Measurements from ENCODE around the gene NAV1. TPM values are rescaled to one million over a fixed set of nuclear protein-coding genes. Genes with fewer than 3 reads are reported as not detected.

Gene NAV1
- total RNA-seq, 1 experiment from 2014 or later: 51.0 TPM

DNA sequence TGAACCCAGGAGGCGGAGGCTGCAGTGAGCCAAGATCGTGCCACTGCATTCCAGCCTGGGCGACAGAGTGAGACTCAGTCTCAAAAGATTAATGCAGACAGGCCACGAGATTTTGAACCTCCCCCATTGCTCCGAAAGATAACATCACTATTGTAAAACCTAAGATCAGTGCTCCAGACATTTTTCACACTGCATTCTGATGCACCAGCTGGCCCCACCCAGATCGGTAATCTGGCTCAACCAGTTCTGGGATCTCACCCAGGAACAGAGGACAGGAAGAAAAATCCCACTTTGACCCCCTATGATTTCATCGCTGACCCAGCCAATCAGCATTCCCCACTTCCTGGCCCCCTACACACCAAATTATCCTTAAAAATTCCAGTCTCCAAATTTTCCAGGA is 21.3 kb upstream of the NAV1 start (continued):
- TF ChIP-seq, protein P1, sequence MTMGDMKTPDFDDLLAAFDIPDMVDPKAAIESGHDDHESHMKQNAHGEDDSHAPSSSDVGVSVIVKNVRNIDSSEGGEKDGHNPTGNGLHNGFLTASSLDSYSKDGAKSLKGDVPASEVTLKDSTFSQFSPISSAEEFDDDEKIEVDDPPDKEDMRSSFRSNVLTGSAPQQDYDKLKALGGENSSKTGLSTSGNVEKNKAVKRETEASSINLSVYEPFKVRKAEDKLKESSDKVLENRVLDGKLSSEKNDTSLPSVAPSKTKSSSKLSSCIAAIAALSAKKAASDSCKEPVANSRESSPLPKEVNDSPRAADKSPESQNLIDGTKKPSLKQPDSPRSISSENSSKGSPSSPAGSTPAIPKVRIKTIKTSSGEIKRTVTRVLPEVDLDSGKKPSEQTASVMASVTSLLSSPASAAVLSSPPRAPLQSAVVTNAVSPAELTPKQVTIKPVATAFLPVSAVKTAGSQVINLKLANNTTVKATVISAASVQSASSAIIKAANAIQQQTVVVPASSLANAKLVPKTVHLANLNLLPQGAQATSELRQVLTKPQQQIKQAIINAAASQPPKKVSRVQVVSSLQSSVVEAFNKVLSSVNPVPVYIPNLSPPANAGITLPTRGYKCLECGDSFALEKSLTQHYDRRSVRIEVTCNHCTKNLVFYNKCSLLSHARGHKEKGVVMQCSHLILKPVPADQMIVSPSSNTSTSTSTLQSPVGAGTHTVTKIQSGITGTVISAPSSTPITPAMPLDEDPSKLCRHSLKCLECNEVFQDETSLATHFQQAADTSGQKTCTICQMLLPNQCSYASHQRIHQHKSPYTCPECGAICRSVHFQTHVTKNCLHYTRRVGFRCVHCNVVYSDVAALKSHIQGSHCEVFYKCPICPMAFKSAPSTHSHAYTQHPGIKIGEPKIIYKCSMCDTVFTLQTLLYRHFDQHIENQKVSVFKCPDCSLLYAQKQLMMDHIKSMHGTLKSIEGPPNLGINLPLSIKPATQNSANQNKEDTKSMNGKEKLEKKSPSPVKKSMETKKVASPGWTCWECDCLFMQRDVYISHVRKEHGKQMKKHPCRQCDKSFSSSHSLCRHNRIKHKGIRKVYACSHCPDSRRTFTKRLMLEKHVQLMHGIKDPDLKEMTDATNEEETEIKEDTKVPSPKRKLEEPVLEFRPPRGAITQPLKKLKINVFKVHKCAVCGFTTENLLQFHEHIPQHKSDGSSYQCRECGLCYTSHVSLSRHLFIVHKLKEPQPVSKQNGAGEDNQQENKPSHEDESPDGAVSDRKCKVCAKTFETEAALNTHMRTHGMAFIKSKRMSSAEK (CRISPR knock-in tag; IDR thresholded peaks at IDR 0.05; ENCODE audit: borderline replicate concordance): no peak
- TF ChIP-seq, protein P2, sequence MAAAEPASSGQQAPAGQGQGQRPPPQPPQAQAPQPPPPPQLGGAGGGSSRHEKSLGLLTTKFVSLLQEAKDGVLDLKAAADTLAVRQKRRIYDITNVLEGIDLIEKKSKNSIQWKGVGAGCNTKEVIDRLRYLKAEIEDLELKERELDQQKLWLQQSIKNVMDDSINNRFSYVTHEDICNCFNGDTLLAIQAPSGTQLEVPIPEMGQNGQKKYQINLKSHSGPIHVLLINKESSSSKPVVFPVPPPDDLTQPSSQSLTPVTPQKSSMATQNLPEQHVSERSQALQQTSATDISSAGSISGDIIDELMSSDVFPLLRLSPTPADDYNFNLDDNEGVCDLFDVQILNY (CRISPR knock-in tag; IDR thresholded peaks at IDR 0.05): no peak
- TF ChIP-seq, protein P3, sequence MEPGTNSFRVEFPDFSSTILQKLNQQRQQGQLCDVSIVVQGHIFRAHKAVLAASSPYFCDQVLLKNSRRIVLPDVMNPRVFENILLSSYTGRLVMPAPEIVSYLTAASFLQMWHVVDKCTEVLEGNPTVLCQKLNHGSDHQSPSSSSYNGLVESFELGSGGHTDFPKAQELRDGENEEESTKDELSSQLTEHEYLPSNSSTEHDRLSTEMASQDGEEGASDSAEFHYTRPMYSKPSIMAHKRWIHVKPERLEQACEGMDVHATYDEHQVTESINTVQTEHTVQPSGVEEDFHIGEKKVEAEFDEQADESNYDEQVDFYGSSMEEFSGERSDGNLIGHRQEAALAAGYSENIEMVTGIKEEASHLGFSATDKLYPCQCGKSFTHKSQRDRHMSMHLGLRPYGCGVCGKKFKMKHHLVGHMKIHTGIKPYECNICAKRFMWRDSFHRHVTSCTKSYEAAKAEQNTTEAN (CRISPR knock-in tag; IDR thresholded peaks at IDR 0.05): no peak
- TF ChIP-seq, protein P4, sequence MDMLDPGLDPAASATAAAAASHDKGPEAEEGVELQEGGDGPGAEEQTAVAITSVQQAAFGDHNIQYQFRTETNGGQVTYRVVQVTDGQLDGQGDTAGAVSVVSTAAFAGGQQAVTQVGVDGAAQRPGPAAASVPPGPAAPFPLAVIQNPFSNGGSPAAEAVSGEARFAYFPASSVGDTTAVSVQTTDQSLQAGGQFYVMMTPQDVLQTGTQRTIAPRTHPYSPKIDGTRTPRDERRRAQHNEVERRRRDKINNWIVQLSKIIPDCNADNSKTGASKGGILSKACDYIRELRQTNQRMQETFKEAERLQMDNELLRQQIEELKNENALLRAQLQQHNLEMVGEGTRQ (CRISPR knock-in tag; IDR thresholded peaks at IDR 0.05): no peak
- TF ChIP-seq, protein P5, sequence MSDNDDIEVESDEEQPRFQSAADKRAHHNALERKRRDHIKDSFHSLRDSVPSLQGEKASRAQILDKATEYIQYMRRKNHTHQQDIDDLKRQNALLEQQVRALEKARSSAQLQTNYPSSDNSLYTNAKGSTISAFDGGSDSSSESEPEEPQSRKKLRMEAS (CRISPR knock-in tag; IDR thresholded peaks at IDR 0.05): no peak
- no peak for TF ChIP-seq MYBL2 (CRISPR knock-in tag; IDR thresholded peaks at IDR 0.05)
- no peak for TF ChIP-seq GRHL2 (CRISPR knock-in tag; IDR thresholded peaks at IDR 0.05; ENCODE audit: insufficient replicate concordance, severe bottlenecking)
- TF ChIP-seq FOXJ3 (CRISPR knock-in tag; IDR thresholded peaks at IDR 0.05; ENCODE audit: borderline replicate concordance): no peak
- no peak for TF ChIP-seq ATF1 (CRISPR knock-in tag; IDR thresholded peaks at IDR 0.05)
- no peak for TF ChIP-seq SMAD3 (CRISPR knock-in tag; IDR thresholded peaks at IDR 0.05; ENCODE audit: borderline replicate concordance)
- TF ChIP-seq, protein P6, sequence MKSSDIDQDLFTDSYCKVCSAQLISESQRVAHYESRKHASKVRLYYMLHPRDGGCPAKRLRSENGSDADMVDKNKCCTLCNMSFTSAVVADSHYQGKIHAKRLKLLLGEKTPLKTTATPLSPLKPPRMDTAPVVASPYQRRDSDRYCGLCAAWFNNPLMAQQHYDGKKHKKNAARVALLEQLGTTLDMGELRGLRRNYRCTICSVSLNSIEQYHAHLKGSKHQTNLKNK (CRISPR knock-in tag; IDR thresholded peaks at IDR 0.05): no peak
- no peak for TF ChIP-seq IRF2 (CRISPR knock-in tag; IDR thresholded peaks at IDR 0.05; ENCODE audit: borderline replicate concordance, low read depth)
- TF ChIP-seq, protein P7, sequence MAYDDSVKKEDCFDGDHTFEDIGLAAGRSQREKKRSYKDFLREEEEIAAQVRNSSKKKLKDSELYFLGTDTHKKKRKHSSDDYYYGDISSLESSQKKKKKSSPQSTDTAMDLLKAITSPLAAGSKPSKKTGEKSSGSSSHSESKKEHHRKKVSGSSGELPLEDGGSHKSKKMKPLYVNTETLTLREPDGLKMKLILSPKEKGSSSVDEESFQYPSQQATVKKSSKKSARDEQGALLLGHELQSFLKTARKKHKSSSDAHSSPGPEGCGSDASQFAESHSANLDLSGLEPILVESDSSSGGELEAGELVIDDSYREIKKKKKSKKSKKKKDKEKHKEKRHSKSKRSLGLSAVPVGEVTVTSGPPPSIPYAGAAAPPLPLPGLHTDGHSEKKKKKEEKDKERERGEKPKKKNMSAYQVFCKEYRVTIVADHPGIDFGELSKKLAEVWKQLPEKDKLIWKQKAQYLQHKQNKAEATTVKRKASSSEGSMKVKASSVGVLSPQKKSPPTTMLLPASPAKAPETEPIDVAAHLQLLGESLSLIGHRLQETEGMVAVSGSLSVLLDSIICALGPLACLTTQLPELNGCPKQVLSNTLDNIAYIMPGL (CRISPR knock-in tag; IDR thresholded peaks at IDR 0.05): no peak
- TF ChIP-seq ELF4 (CRISPR knock-in tag; IDR thresholded peaks at IDR 0.05; ENCODE audit: low read depth): no peak

DNA sequence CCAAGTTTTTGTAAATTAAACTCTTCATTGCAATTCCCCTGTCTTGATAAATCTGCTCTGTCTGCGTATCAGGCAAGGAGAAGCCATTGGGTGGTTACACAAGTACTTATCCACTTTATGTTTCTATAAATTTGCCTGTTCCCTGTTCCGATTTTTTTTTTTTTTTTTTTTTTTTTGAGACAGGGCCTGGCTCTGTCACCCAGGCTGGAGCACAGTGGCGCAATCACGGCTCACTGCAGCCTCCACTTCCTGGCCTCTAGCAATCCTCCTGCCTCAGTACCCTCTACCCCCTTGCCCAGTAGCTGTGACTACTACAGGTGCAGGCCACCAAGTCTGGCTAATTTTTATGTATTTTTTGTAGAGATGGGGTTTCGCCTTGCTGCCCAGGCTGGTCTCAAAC is 20.9 kb upstream of the NAV1 start:
- CTCF ChIA-PET: interaction anchor here (3.8 kb wide), 1 partner anchor 13 kb away, joined by 13 read pairs; no protein-coding TSS in a partner anchor
- peaks cover 15% of the 10 kb centered on the region for H3K4me1 Mint-ChIP-seq
- H3K4me3 Mint-ChIP-seq: no peak overlapping the region
- no peak overlapping the region for H3K27ac Mint-ChIP-seq
- no peak for ATAC-seq
- TF ChIP-seq CREM (CRISPR knock-in tag; IDR thresholded peaks at IDR 0.05) (no peak), ZNF121 (CRISPR knock-in tag; IDR thresholded peaks at IDR 0.05) (no peak), GRHL2 (CRISPR knock-in tag; IDR thresholded peaks at IDR 0.05; ENCODE audit: insufficient replicate concordance, severe bottlenecking) (no peak), SMAD3 (CRISPR knock-in tag; IDR thresholded peaks at IDR 0.05; ENCODE audit: borderline replicate concordance) (no peak), ZBTB21 (CRISPR knock-in tag; IDR thresholded peaks at IDR 0.05; ENCODE audit: borderline replicate concordance) (no peak), NR1H2 (CRISPR knock-in tag; IDR thresholded peaks at IDR 0.05) (no peak)
- TF ChIP-seq, protein P8, sequence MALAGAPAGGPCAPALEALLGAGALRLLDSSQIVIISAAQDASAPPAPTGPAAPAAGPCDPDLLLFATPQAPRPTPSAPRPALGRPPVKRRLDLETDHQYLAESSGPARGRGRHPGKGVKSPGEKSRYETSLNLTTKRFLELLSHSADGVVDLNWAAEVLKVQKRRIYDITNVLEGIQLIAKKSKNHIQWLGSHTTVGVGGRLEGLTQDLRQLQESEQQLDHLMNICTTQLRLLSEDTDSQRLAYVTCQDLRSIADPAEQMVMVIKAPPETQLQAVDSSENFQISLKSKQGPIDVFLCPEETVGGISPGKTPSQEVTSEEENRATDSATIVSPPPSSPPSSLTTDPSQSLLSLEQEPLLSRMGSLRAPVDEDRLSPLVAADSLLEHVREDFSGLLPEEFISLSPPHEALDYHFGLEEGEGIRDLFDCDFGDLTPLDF (CRISPR knock-in tag; IDR thresholded peaks at IDR 0.05): no peak
- TF ChIP-seq, protein P9, sequence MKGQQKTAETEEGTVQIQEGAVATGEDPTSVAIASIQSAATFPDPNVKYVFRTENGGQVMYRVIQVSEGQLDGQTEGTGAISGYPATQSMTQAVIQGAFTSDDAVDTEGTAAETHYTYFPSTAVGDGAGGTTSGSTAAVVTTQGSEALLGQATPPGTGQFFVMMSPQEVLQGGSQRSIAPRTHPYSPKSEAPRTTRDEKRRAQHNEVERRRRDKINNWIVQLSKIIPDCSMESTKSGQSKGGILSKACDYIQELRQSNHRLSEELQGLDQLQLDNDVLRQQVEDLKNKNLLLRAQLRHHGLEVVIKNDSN (CRISPR knock-in tag; IDR thresholded peaks at IDR 0.05): no peak
- TF ChIP-seq, protein P10, sequence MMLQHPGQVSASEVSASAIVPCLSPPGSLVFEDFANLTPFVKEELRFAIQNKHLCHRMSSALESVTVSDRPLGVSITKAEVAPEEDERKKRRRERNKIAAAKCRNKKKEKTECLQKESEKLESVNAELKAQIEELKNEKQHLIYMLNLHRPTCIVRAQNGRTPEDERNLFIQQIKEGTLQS (CRISPR knock-in tag; conservative IDR thresholded peaks at IDR 0.05): no peak
- no peaks in the 10 kb centered on the region for H3K9me3 Mint-ChIP-seq
- POLR2A ChIA-PET: no interaction called here
- no peaks in the 10 kb centered on the region for H3K36me3 Mint-ChIP-seq
- H3K27me3 Mint-ChIP-seq (ENCODE audit: low read depth): no peaks in the 10 kb centered on the region
- DNase-seq (ENCODE audit: low spot score): no peak
